ENCODE results near the gene CD300LF. TPM values are rescaled to one million over a fixed set of nuclear protein-coding genes. Genes with fewer than 3 reads are reported as not detected.

CD300LF gene
- total and polyA plus RNA-seq, 2 experiments from 2014 or later = not detected

- peaks cover 23% of the 10 kb centered on the region for H3F3A ChIP-seq (replicated peaks; ENCODE audit: low read depth)
- DNase-seq (ENCODE audit: low spot score) (no peak), ATAC-seq (no peak)
- no peak overlapping the region for H3K4me3 ChIP-seq
- peaks cover 11% of the 10 kb centered on the region; the same call in 1 of the 2 replicates for H3K27me3 ChIP-seq (ENCODE audit: insufficient read depth)
- peaks cover 5% of the 10 kb centered on the region; the same call in 1 of the 2 replicates for H3K4me1 ChIP-seq (ENCODE audit: insufficient read depth)
- peaks cover 13% of the 10 kb centered on the region for H3K27me3 Mint-ChIP-seq (ENCODE audit: insufficient read depth, low read depth, poor library complexity)
- no peaks in the 10 kb centered on the region for H3K36me3 Mint-ChIP-seq (ENCODE audit: low read depth)
- H3K27ac ChIP-seq (ENCODE audit: low read depth) = no peak overlapping the region
- no peak overlapping the region for H2AFZ ChIP-seq
- H3K9me3 Mint-ChIP-seq = no peaks in the 10 kb centered on the region
- no peaks in the 10 kb centered on the region for H3K9me2 ChIP-seq (ENCODE audit: insufficient read depth)
- H3K79me2 ChIP-seq (replicated peaks; ENCODE audit: insufficient read depth) = no peaks in the 10 kb centered on the region
- H4K20me1 ChIP-seq (replicated peaks; ENCODE audit: insufficient read depth) = no peaks in the 10 kb centered on the region
- H3K36me3 ChIP-seq (ENCODE audit: insufficient read depth) = no peaks in the 10 kb centered on the region
- H3K4me2 ChIP-seq = no peak overlapping the region
- no peak for TF ChIP-seq NANOG (IDR thresholded peaks at IDR 0.05; ENCODE audit: borderline replicate concordance)
- TF ChIP-seq POLR2AphosphoS5 (IDR thresholded peaks at IDR 0.05; ENCODE audit: low read depth) = no peak
- TF ChIP-seq CTCF (conservative IDR thresholded peaks at IDR 0.05; ENCODE audit: low read depth in 2 of 2) = no peak
- no peak for TF ChIP-seq REST (IDR thresholded peaks at IDR 0.05; ENCODE audit: unreplicated experiment)
- no peak for TF ChIP-seq ETS1 (IDR thresholded peaks at IDR 0.05)
- TF ChIP-seq STAT1 (IDR thresholded peaks at IDR 0.05; ENCODE audit: unreplicated experiment) = no peak
- TF ChIP-seq ZNF114 (CRISPR knock-in tag; IDR thresholded peaks at IDR 0.05) = no peak
- TF ChIP-seq ZNF331 (CRISPR knock-in tag; IDR thresholded peaks at IDR 0.05; ENCODE audit: low read depth) = no peak
- H3K4me1 Mint-ChIP-seq = peaks cover 8% of the 10 kb centered on the region
- H3K27ac Mint-ChIP-seq = no peak overlapping the region
- H3K4me3 Mint-ChIP-seq = no peak overlapping the region
Measured at GRCh38 chr17:74732042-74732867, 19.5 kb upstream of the CD300LF start.

GRCh38 chr17:74731347-74731605, 18.6 kb upstream of the CD300LF start:
- Mint-ChIP-seq H3K36me3 (ENCODE audit: low read depth) (no peaks in the 10 kb centered on the region), H3K9me3 (no peaks in the 10 kb centered on the region), H3K27me3 (ENCODE audit: insufficient read depth, low read depth, poor library complexity) (peaks cover 12% of the 10 kb centered on the region), H3K4me3 (no peak overlapping the region), H3K27ac (no peak overlapping the region), H3K4me1 (peaks cover 7% of the 10 kb centered on the region)
- no peak for TF ChIP-seq POLR2AphosphoS5 (IDR thresholded peaks at IDR 0.05; ENCODE audit: low read depth)
- Histone ChIP-seq H3K4me1 (ENCODE audit: insufficient read depth) (peaks cover 5% of the 10 kb centered on the region; the same call in 1 of the 2 replicates), H3K27me3 (ENCODE audit: insufficient read depth) (peaks cover 11% of the 10 kb centered on the region; the same call in 1 of the 2 replicates), H3K36me3 (ENCODE audit: insufficient read depth) (no peaks in the 10 kb centered on the region), H3K79me2 (replicated peaks; ENCODE audit: insufficient read depth) (no peaks in the 10 kb centered on the region), H3K9me2 (ENCODE audit: insufficient read depth) (no peaks in the 10 kb centered on the region), H4K20me1 (replicated peaks; ENCODE audit: insufficient read depth) (no peaks in the 10 kb centered on the region), H2AFZ (no peak overlapping the region), H3F3A (replicated peaks; ENCODE audit: low read depth) (peaks cover 23% of the 10 kb centered on the region), H3K4me2 (no peak overlapping the region), H3K4me3 (no peak overlapping the region), H3K27ac (ENCODE audit: low read depth) (no peak overlapping the region)
- DNase-seq (ENCODE audit: low spot score) (no peak), ATAC-seq (no peak)

All from GM23338 (cell line).